Nephron progenitor cell (in vitro differentiated cells): ENCODE results near the gene EPOP.

Experiments
- DNase-seq: peaks from one replicate; pipeline ENCODE4 v3.0.0; 2021
- H3K27ac Mint-ChIP-seq: 2 replicates; pipeline ENCODE4 v1.8.0; 2021; ENCODE audit warnings: mild to moderate bottlenecking, moderate library complexity, mixed read lengths
- H3K27me3 Mint-ChIP-seq: 2 replicates; pipeline ENCODE4 v1.8.0; 2021; ENCODE audit warnings: mild to moderate bottlenecking, low read depth, mixed read lengths; ENCODE audit not compliant: poor library complexity
- H3K36me3 Mint-ChIP-seq: 2 replicates; pipeline ENCODE4 v1.8.0; 2021; ENCODE audit warnings: low read depth, mixed read lengths
- H3K4me1 Mint-ChIP-seq: 2 replicates; pipeline ENCODE4 v1.8.0; 2021; ENCODE audit warnings: mixed read lengths
- H3K4me3 Mint-ChIP-seq: 2 replicates; pipeline ENCODE4 v1.8.0; 2021; ENCODE audit warnings: mild to moderate bottlenecking, moderate library complexity, mixed read lengths
- H3K9me3 Mint-ChIP-seq: 2 replicates; pipeline ENCODE4 v1.8.0; 2021; ENCODE audit warnings: mild to moderate bottlenecking, moderate library complexity, mixed read lengths
- CTCF ChIP-seq: fragments of 200-600 bp; sonication (generic); IDR thresholded peaks from 2 replicates; pipeline ENCODE4 v1.5.0; 2021; ENCODE audit warnings: antibody characterized with exemption

The EPOP gene

GRCh38 chr17:38674749-38675615 is at the start of gene EPOP:
EPOP (minus strand) TSS chr17:38674957; CDS start chr17:38674495, 462 bp downstream.
- Mint-ChIP-seq H3K27me3 (peaks cover 66% of the 10 kb centered on the region), H3K27ac (no peak within 1 kb of the TSS), H3K9me3 (no peaks in the 10 kb centered on the region), H3K4me1 (peaks cover 44% of the 10 kb centered on the region), H3K4me3 (peak within 1 kb of the TSS; percentile 42), H3K36me3 (no peaks in the 10 kb centered on the region)
- no peak for TF ChIP-seq CTCF
- DNase-seq: peak; percentile 92

- Mint-ChIP-seq H3K4me1 (peaks cover 50% of the 10 kb centered on the region), H3K27me3 (peaks cover 3% of the 10 kb centered on the region)
- TF ChIP-seq CTCF: no peak
These were observed 47.0 kb upstream of the EPOP start for GRCh38 chr17:38721802-38722201.

DNA sequence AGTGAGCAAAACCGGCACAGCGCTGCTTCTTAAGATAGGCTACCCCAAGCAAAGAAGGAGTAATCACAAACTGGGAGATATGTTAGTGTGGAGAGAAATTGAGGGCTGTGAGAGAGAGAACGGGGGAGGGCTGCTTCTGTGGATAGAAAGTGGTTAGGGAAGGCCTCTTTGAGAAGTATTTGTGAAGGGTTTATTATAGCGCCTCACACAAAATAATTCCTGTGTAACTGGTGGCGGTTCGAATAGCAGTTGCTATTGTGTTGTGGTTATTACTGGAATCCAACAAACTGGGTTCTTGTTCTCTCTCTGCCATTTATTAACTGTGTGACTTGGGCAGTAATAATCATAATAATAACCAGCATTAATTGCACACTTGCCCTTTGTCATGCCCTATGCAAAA is 46.2 kb upstream of the EPOP start:
- H3K27ac Mint-ChIP-seq: no peak overlapping the region
- no peaks in the 10 kb centered on the region for H3K9me3 Mint-ChIP-seq
- H3K27me3 Mint-ChIP-seq: peaks cover 3% of the 10 kb centered on the region
- H3K4me3 Mint-ChIP-seq: no peak overlapping the region
- DNase-seq: no peak
- no peak for TF ChIP-seq CTCF
- peaks cover 25% of the 10 kb centered on the region for H3K36me3 Mint-ChIP-seq
- H3K4me1 Mint-ChIP-seq: peaks cover 46% of the 10 kb centered on the region

More at GRCh38 chr17:38721802-38722201, 47.0 kb upstream of the EPOP start:
- DNase-seq: no peak
- no peak overlapping the region for H3K27ac Mint-ChIP-seq
- H3K36me3 Mint-ChIP-seq: peaks cover 21% of the 10 kb centered on the region
- H3K9me3 Mint-ChIP-seq: no peaks in the 10 kb centered on the region
- no peak overlapping the region for H3K4me3 Mint-ChIP-seq

DNA sequence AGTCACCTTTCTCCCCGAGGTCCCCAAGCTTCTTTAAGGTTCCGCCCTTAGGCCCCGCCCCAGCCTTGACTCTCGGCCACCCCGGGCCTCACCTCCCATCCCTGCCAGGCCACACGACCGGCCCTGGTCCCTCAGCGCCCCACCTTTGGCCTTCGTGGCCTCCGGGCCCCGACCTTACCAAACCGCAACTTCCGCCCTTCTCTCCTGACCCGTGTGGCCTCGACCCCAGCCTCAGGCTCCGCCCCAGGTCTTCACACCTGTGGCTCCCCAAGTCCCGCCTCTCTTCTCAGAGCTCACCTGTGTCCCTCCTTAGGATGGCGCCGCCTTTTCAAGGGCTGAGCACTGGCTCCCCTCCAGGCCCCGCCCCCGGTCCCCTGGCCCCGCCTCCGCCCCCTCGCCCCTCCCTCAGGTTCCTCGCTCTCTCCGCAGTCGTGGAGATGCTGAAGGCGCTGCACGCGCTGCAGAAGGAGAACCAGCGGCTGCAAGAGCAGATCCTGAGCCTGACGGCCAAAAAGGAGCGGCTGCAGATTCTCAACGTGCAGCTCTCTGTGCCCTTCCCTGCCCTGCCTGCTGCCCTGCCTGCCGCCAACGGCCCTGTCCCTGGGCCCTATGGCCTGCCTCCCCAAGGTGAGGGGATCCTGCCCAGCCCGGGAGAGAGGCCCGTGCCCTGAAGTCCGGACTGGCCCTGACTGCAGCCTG is 45.3 kb upstream of the EPOP start:
- Mint-ChIP-seq H3K4me3 (peak overlapping the region; percentile 76), H3K27ac (no peak overlapping the region), H3K36me3 (peaks cover 32% of the 10 kb centered on the region), H3K4me1 (peaks cover 43% of the 10 kb centered on the region), H3K27me3 (peaks cover 3% of the 10 kb centered on the region), H3K9me3 (no peaks in the 10 kb centered on the region)
- no peak for TF ChIP-seq CTCF
- peak; percentile 59 for DNase-seq

DNA sequence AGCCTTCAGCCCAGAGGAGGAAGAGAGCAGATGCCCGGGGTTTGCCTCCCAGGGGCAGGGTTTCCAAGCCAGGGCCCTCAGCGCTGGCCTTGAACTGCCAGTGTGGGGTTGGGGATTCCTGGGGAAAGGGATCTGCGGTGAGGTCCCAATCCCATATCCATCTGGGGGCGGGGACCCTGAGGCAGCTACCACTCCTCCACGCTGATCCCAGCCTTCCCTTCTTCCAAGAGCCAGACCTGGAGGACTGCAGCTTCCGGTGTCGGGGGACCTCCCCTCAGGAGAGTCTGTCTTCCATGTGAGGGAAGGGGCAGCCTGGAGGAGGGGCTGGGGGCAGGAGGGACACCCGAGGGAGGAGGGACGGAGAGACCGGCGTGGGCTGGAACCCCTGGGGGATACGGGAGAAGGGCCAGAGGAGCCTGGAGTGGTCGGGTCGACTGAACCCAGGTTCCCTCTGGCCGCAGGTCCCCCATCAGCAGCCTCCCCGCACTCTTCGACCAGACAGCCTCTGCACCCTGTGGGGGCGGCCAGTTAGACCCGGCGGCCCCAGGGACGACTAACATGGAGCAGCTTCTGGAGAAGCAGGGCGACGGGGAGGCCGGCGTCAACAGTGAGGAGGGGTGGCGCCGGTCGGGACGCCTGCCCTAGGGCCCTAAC is 44.7 kb upstream of the EPOP start:
- Mint-ChIP-seq H3K36me3 (peaks cover 36% of the 10 kb centered on the region), H3K9me3 (no peaks in the 10 kb centered on the region), H3K4me1 (peaks cover 43% of the 10 kb centered on the region), H3K4me3 (peak overlapping the region; percentile 75), H3K27ac (peak overlapping the region; percentile 39), H3K27me3 (peaks cover 3% of the 10 kb centered on the region)
- DNase-seq: peak; percentile 39
- TF ChIP-seq CTCF: no peak
